IMR-90 (cell line): ENCODE results near the gene NFE2L2. TPM values are rescaled to one million over a fixed set of nuclear protein-coding genes. Genes with fewer than 3 reads are reported as not detected.

Experiments
- ATAC-seq: fragments of 200-7000 bp; cut with Tn5 transposase; 2 replicates; pipeline ENCODE4 v1.9.1; 2020; ENCODE audit warnings: low read depth, mild to moderate bottlenecking, moderate library complexity
- BruUV-seq: library from RNA; stranded (reverse); fragments of 400-500 nt; replicated peaks from 2 replicates; lab custom pipeline; 2021; lab: Mats Ljungman, UMichigan
- CTCF ChIA-PET: fragments of 300-600 bp; formaldehyde crosslinking; extraction: SDS; loops from one replicate; lab custom pipeline; 2021; ENCODE audit warnings: antibody characterized with exemption; lab: Yijun Ruan, JAX
- POLR2A ChIA-PET: fragments of 300-600 bp; sonication (Branson Sonifier 250); formaldehyde crosslinking; loops from one replicate; lab custom pipeline; 2022; ENCODE audit warnings: antibody characterized with exemption; ENCODE audit not compliant: unreplicated experiment; lab: Charles Lee
- DNase-seq: peaks from one replicate; pipeline ENCODE4 v3.0.0; 2013
- H2AFZ ChIP-seq: replicated peaks from 2 replicates; pipeline ENCODE3; 2013; ENCODE audit warnings: low read length, mild to moderate bottlenecking; ENCODE audit not compliant: poor library complexity
- H2AK5ac ChIP-seq: 2 replicates; pipeline ENCODE4 v1.6.1; 2013; ENCODE audit warnings: low read depth, low read length, inconsistent platforms
- H2AK9ac ChIP-seq: replicated peaks from 2 replicates; pipeline ENCODE3; 2013; ENCODE audit warnings: mild to moderate bottlenecking, low read depth, low read length, moderate library complexity; ENCODE audit not compliant: poor library complexity
- H2BK120ac ChIP-seq: 2 replicates; pipeline ENCODE4 v1.6.1; 2013; ENCODE audit warnings: low read depth, low read length, inconsistent platforms
- H2BK15ac ChIP-seq: 3 replicates; pipeline ENCODE4 v1.6.1; 2013; ENCODE audit warnings: low read depth, low read length, inconsistent platforms
- H2BK20ac ChIP-seq: 2 replicates; pipeline ENCODE4 v1.6.1; 2013; ENCODE audit warnings: low read depth, mild to moderate bottlenecking, inconsistent platforms, low read length, moderate library complexity
- H2BK5ac ChIP-seq: 2 replicates; pipeline ENCODE4 v1.6.1; 2013; ENCODE audit warnings: mild to moderate bottlenecking, low read depth, low read length, inconsistent platforms; ENCODE audit not compliant: poor library complexity, severe bottlenecking
- H3K14ac ChIP-seq: replicated peaks from 2 replicates; pipeline ENCODE4 v1.6.1; 2013; ENCODE audit warnings: low read depth, low read length, inconsistent platforms
- H3K18ac ChIP-seq: 2 replicates; pipeline ENCODE4 v1.6.1; 2013; ENCODE audit warnings: low read depth, low read length, control low read depth
- H3K23ac ChIP-seq: 2 replicates; pipeline ENCODE4 v1.6.1; 2013; ENCODE audit warnings: low read depth, low read length, inconsistent platforms
- H3K27ac ChIP-seq: 2 replicates; pipeline ENCODE4 v1.5.1; 2013; ENCODE audit warnings: mild to moderate bottlenecking, control low read depth, low read length; ENCODE audit not compliant: insufficient read depth
- H3K27me3 ChIP-seq: 2 replicates; pipeline ENCODE4 v1.6.1; 2013; ENCODE audit warnings: low read length; ENCODE audit not compliant: control insufficient read depth, insufficient read depth
- H3K36me3 ChIP-seq: 2 replicates; pipeline ENCODE4 v1.6.1; 2013; ENCODE audit warnings: low read length, mixed read lengths; ENCODE audit not compliant: control insufficient read depth, insufficient read depth
- H3K4ac ChIP-seq: 2 replicates; pipeline ENCODE4 v1.6.1; 2013; ENCODE audit warnings: low read depth, low read length, inconsistent platforms
- H3K4me1 ChIP-seq: 2 replicates; pipeline ENCODE4 v1.6.1; 2013; ENCODE audit warnings: low read length, mixed read lengths; ENCODE audit not compliant: control insufficient read depth, insufficient read depth
- H3K4me2 ChIP-seq: 2 replicates; pipeline ENCODE4 v1.6.1; 2013; ENCODE audit warnings: low read depth, mild to moderate bottlenecking, control low read depth, low read length, moderate library complexity
- H3K4me3 ChIP-seq: 2 replicates; pipeline ENCODE4 v1.5.1; 2013; ENCODE audit warnings: low read depth, mild to moderate bottlenecking, control low read depth, low read length, moderate library complexity; ENCODE audit not compliant: insufficient read depth
- H3K56ac ChIP-seq: 2 replicates; pipeline ENCODE4 v1.6.1; 2013; ENCODE audit warnings: low read length, inconsistent platforms; ENCODE audit not compliant: insufficient read depth; ENCODE audit errors: extremely low read depth
- H3K79me1 ChIP-seq, 2 experiments: 2 replicates each; pipeline ENCODE4 v1.6.1; 2013; ENCODE audit warnings: low read length in 2 of 2, inconsistent platforms in 1 of 2, low read depth in 1 of 2
- H3K9ac ChIP-seq: 2 replicates; pipeline ENCODE4 v1.6.1; 2013; ENCODE audit warnings: low read depth, low read length, control low read depth
- H3K9me1 ChIP-seq: 2 replicates; pipeline ENCODE4 v1.6.1; 2013; ENCODE audit warnings: low read length, inconsistent platforms; ENCODE audit not compliant: insufficient read depth
- H3K9me3 ChIP-seq: 2 replicates; pipeline ENCODE4 v1.6.1; 2013; ENCODE audit warnings: low read length; ENCODE audit not compliant: control insufficient read depth, insufficient read depth
- H4K20me1 ChIP-seq: 2 replicates; pipeline ENCODE4 v1.6.1; 2013; ENCODE audit warnings: low read length, inconsistent platforms; ENCODE audit not compliant: insufficient read depth
- H4K5ac ChIP-seq: 2 replicates; pipeline ENCODE4 v1.6.1; 2013; ENCODE audit warnings: mild to moderate bottlenecking, low read depth, low read length, control low read depth
- H4K8ac ChIP-seq, 2 experiments: 2 replicates each; pipeline ENCODE4 v1.6.1; 2013; ENCODE audit warnings: low read depth in 2 of 2, low read length in 2 of 2, control low read depth in 1 of 2, inconsistent platforms in 1 of 2
- H4K91ac ChIP-seq: 2 replicates; pipeline ENCODE4 v1.6.1; 2013; ENCODE audit warnings: low read depth, low read length, inconsistent platforms; ENCODE audit not compliant: insufficient read depth
- BHLHE40 ChIP-seq: fragments of 150-350 bp; IDR thresholded peaks from 2 replicates; pipeline ENCODE4 v1.6.1; 2016; ENCODE audit warnings: mild to moderate bottlenecking, low read depth, low read length
- CEBPB ChIP-seq: IDR thresholded peaks from 2 replicates; pipeline ENCODE4 v1.6.1; 2012; ENCODE audit warnings: low read depth, low read length, improper control_type of control experiment
- CHD1 ChIP-seq: IDR thresholded peaks from 2 replicates; pipeline ENCODE4 v1.6.1; 2012; ENCODE audit warnings: low read depth, low read length, improper control_type of control experiment
- CTCF ChIP-seq: conservative IDR thresholded peaks from 2 replicates; pipeline ENCODE4 v1.5.1; 2012; ENCODE audit warnings: mild to moderate bottlenecking, low read depth, low read length, improper control_type of control experiment
- FOS ChIP-seq: fragments of 150-350 bp; IDR thresholded peaks from 2 replicates; pipeline ENCODE4 v1.6.1; 2016; ENCODE audit warnings: low read depth, low read length
- MAFK ChIP-seq: IDR thresholded peaks from 2 replicates; pipeline ENCODE4 v1.6.1; 2012; ENCODE audit warnings: low read depth, low read length, improper control_type of control experiment
- MAZ ChIP-seq: IDR thresholded peaks from 2 replicates; pipeline ENCODE4 v1.6.1; 2012; ENCODE audit warnings: low read depth, mild to moderate bottlenecking, low read length, improper control_type of control experiment, moderate library complexity, borderline replicate concordance
- MXI1 ChIP-seq: IDR thresholded peaks from 2 replicates; pipeline ENCODE4 v1.6.1; 2012; ENCODE audit warnings: low read depth, mild to moderate bottlenecking, low read length, moderate library complexity, borderline replicate concordance
- NFE2L2 ChIP-seq: fragments of 150-350 bp; IDR thresholded peaks from 2 replicates; pipeline ENCODE4 v1.6.1; 2016; ENCODE audit warnings: low read depth, mild to moderate bottlenecking, low read length
- POLR2A ChIP-seq: IDR thresholded peaks from 2 replicates; pipeline ENCODE4 v1.6.1; 2012; ENCODE audit warnings: mild to moderate bottlenecking, low read depth, low read length
- RAD21 ChIP-seq: IDR thresholded peaks from 2 replicates; pipeline ENCODE4 v1.6.1; 2012; ENCODE audit warnings: low read length, improper control_type of control experiment
- RCOR1 ChIP-seq: IDR thresholded peaks from 2 replicates; pipeline ENCODE4 v1.6.1; 2012; ENCODE audit warnings: mild to moderate bottlenecking, low read length, improper control_type of control experiment; ENCODE audit not compliant: insufficient replicate concordance
- RFX5 ChIP-seq: IDR thresholded peaks from 2 replicates; pipeline ENCODE4 v1.8.0; 2012; ENCODE audit warnings: low read depth, mild to moderate bottlenecking, low read length, moderate library complexity
- SMC3 ChIP-seq: fragments of 150-350 bp; IDR thresholded peaks from 2 replicates; pipeline ENCODE4 v1.6.1; 2016; ENCODE audit warnings: low read depth, mild to moderate bottlenecking, antibody characterized with exemption, low read length, moderate library complexity
- WGBS, 2 experiments: methylation state at CpG; one replicate each; pipeline versions ENCODE4 v1.1.5 to v1.1.7; 2013; ENCODE audit warnings: missing lambda C conversion rate in 2 of 2; ENCODE audit not compliant: insufficient read length in 1 of 2; ENCODE audit errors: extremely low coverage in 2 of 2; 5-methylcytosine and 5-hydroxymethylcytosine counted together
- dilution Hi-C: fragments of 300-500 bp; cut with HindIII; formaldehyde crosslinking; loops from one replicate; pipeline ENCODE4 v1.14.3; 2018; ENCODE audit warnings: low sequenced_read_pairs; ENCODE audit not compliant: unreplicated experiment
- in situ Hi-C: fragments of 300-500 bp; cut with MboI; formaldehyde crosslinking; loops from 3 replicates; pipeline ENCODE4 v1.14.3; 2019; ENCODE audit warnings: low sequenced_read_pairs, inconsistent platforms, mixed read lengths
- intact Hi-C: fragments of 100-400 bp; cut with micrococcal nuclease; formaldehyde crosslinking; loops from 2 replicates; pipeline ENCODE4 v1.10.0; 2022
- polyA plus RNA-seq, 3 experiments: library from polyadenylated mRNA; depleted of rRNA; stranded (reverse); fragments of >200 nt; gene quantifications; 2 replicates each; pipeline ENCODE4 v1.2.3, GENCODE V29; 2012; ENCODE audit warnings: low replicate concordance in 1 of 3
- total RNA-seq: library from RNA; depleted of rRNA; stranded (reverse); fragments of >200 nt; gene quantifications from 2 replicates; pipeline ENCODE4 v1.2.3, GENCODE V29; 2012
- TF ChIP-seq, protein P1 (sequence below): fragments of 150-350 bp; IDR thresholded peaks from 2 replicates; pipeline ENCODE4 v1.6.1; 2017; ENCODE audit warnings: mild to moderate bottlenecking, antibody characterized with exemption, low read length, low read depth
- TF ChIP-seq, protein P2 (sequence below): fragments of 150-350 bp; IDR thresholded peaks from 2 replicates; pipeline ENCODE4 v1.6.1; 2016; ENCODE audit warnings: low read depth, mild to moderate bottlenecking, low read length, moderate library complexity, borderline replicate concordance

The NFE2L2 gene
- total and polyA plus RNA-seq, 2 of the 4 experiments (the other 2 are of a cell fraction), result 72.7 to 83.5 TPM

GRCh38 chr2:177250461-177250860 lies 14.1 kb downstream of the NFE2L2 start:
- in situ Hi-C loops (no loop called here), dilution Hi-C loops (no loop called here), intact Hi-C loops (no loop called here)
- H4K8ac ChIP-seq, result no peak overlapping the region
- H3K27me3 ChIP-seq, result no peaks in the 10 kb centered on the region
- no peak overlapping the region for H3K9ac ChIP-seq
- no peak overlapping the region for H2BK120ac ChIP-seq
- H3K14ac ChIP-seq, result no peak overlapping the region
- H3K23ac ChIP-seq, result no peak overlapping the region
- peaks cover 31% of the 10 kb centered on the region for H3K4me1 ChIP-seq
- TF ChIP-seq CHD1, result no peak
- no peak for TF ChIP-seq MAFK
- TF ChIP-seq RAD21, result no peak
- no peak for TF ChIP-seq NFE2L2
- TF ChIP-seq BHLHE40, result no peak
- TF ChIP-seq CEBPB, result no peak
- no peak for TF ChIP-seq MAZ
- TF ChIP-seq, protein P1, sequence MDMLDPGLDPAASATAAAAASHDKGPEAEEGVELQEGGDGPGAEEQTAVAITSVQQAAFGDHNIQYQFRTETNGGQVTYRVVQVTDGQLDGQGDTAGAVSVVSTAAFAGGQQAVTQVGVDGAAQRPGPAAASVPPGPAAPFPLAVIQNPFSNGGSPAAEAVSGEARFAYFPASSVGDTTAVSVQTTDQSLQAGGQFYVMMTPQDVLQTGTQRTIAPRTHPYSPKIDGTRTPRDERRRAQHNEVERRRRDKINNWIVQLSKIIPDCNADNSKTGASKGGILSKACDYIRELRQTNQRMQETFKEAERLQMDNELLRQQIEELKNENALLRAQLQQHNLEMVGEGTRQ, result no peak
- TF ChIP-seq, protein P2, sequence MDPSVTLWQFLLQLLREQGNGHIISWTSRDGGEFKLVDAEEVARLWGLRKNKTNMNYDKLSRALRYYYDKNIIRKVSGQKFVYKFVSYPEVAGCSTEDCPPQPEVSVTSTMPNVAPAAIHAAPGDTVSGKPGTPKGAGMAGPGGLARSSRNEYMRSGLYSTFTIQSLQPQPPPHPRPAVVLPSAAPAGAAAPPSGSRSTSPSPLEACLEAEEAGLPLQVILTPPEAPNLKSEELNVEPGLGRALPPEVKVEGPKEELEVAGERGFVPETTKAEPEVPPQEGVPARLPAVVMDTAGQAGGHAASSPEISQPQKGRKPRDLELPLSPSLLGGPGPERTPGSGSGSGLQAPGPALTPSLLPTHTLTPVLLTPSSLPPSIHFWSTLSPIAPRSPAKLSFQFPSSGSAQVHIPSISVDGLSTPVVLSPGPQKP, result no peak
- no peak for TF ChIP-seq POLR2A
- TF ChIP-seq MXI1, result no peak
- TF ChIP-seq RFX5, result no peak
- TF ChIP-seq CTCF, result no peak
- no peak for TF ChIP-seq SMC3
- TF ChIP-seq RCOR1, result no peak
- TF ChIP-seq FOS, result no peak
- ChIA-PET POLR2A (no interaction called here), CTCF (interaction anchor here (0.8 kb wide), 1 partner anchor 86 kb away, joined by 3 read pairs; no protein-coding TSS in a partner anchor)
- H3K18ac ChIP-seq, result no peak overlapping the region
- no peak overlapping the region for H2AFZ ChIP-seq
- peaks cover 99% of the 10 kb centered on the region for H4K20me1 ChIP-seq
- H2BK20ac ChIP-seq, result no peak overlapping the region
- DNase-seq (no peak), ATAC-seq (no peak)
- no peaks in the 10 kb centered on the region for H3K9me3 ChIP-seq
- H3K9me1 ChIP-seq, result peaks cover 45% of the 10 kb centered on the region
- no peak overlapping the region for H3K4me2 ChIP-seq
- BruUV-seq, result no TSS peak
- H2AK9ac ChIP-seq, result no peak overlapping the region
- peaks cover 0 to 62% of the 10 kb centered on the region in 2 experiments; a peak in 2 of 4 replicates for H3K79me1 ChIP-seq
- H3K4me3 ChIP-seq, result no peak overlapping the region
- H4K91ac ChIP-seq, result no peak overlapping the region
- H2AK5ac ChIP-seq, result no peak overlapping the region
- no peak overlapping the region for H3K56ac ChIP-seq
- H4K5ac ChIP-seq, result no peak overlapping the region
- no peak overlapping the region for H2BK15ac ChIP-seq
- no peak overlapping the region for H2BK5ac ChIP-seq
- H3K27ac ChIP-seq, result no peak overlapping the region
- 90% methylated on average over 2 of the region's 5 CpGs; no CpG with 5 or more reads in 1 of the 2 experiments for WGBS, 2 experiments
- peaks cover 38% of the 10 kb centered on the region for H3K36me3 ChIP-seq
- no peak overlapping the region for H3K4ac ChIP-seq
